ENCODE data around the gene MYO18B.

The MYO18B gene

DNA sequence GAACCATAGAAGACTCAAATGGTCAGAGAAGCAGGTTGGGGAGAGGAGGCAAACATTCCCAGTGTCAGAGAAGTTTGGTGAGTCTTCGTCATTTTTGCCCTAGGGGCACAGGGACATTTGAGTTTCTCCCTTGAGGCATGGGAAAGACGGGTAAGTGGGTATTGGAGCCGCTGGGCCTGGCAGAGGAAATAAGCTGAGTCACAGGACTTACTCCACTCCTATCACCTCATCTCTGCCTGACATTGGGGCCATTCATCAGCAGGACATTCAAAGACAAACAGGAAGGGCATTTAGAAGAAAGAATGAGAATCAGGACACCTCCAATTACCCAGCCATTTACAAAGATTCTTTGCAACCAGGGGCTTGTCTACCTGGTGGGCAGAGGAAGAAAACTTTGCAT lies 326.6 kb downstream of the MYO18B start:
- H3K4me1 ChIP-seq (ENCODE audit: control insufficient read depth in 1 of 2, insufficient read depth in 2 of 2, low read length in 2 of 2): no peaks in the 10 kb centered on the region
- no peaks in the 10 kb centered on the region for H3K9me3 ChIP-seq (ENCODE audit: control insufficient read depth in 1 of 2, low read length in 2 of 2)
- H3K4me3 ChIP-seq (ENCODE audit: low read depth in 1 of 2, low read length in 2 of 2): no peak overlapping the region
- H3K36me3 ChIP-seq (ENCODE audit: control insufficient read depth in 1 of 2, insufficient read depth in 2 of 2, low read length in 2 of 2): no peaks in the 10 kb centered on the region
- H3K27ac ChIP-seq (ENCODE audit: low read length): no peak overlapping the region
- H3K27me3 ChIP-seq (ENCODE audit: low read depth, low read length): no peaks in the 10 kb centered on the region

DNA sequence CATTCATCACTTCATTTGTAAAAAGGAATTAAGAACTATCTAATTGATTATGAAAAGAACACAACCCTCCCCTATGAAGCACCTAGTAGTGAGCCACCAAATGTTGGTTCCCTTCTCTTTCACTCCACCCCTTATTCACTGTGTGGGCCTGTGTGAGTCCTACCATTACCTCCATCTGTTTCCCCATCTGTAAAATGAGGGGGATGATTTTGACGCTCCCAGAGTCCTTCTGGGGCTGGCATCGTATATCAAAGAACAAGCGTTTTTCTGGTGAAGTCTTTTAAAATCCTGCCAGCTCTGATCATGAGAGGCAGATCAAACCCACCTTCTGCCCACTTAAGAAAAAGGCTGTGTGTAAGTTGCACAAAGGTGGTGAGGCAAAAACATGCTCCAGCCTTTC lies 330.6 kb downstream of the MYO18B start:
- Histone ChIP-seq H3K27me3 (ENCODE audit: low read depth, low read length) (no peaks in the 10 kb centered on the region), H3K4me1 (ENCODE audit: control insufficient read depth in 1 of 2, insufficient read depth in 2 of 2, low read length in 2 of 2) (no peaks in the 10 kb centered on the region), H3K4me3 (ENCODE audit: low read depth in 1 of 2, low read length in 2 of 2) (no peak overlapping the region)

DNA sequence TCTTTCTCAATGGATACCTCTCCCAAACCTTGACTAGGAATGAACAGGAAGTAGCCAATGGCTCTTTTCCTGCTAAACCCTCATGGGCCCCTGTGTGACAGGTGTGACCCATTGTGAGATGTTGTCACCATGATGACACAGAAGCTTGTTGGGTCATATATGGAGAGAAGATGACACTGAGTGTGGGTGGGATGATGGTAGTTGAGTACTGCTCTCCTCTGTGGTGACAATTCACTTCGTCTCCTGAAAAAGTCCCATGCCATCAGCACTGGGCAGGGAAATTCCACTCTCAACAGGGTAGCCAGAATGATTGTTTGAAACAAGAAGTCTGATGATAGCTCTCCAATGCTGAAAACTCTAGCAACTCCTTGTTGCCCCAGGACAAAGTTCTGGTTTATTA lies 333.3 kb downstream of the MYO18B start:
- Histone ChIP-seq H3K27me3 (ENCODE audit: low read depth, low read length) (no peaks in the 10 kb centered on the region), H3K4me3 (ENCODE audit: low read depth in 1 of 2, low read length in 2 of 2) (no peak overlapping the region), H3K4me1 (ENCODE audit: control insufficient read depth in 1 of 2, insufficient read depth in 2 of 2, low read length in 2 of 2) (no peaks in the 10 kb centered on the region), H3K27ac (ENCODE audit: low read length) (no peak overlapping the region), H3K36me3 (ENCODE audit: control insufficient read depth in 1 of 2, insufficient read depth in 2 of 2, low read length in 2 of 2) (no peaks in the 10 kb centered on the region), H3K9me3 (ENCODE audit: control insufficient read depth in 1 of 2, low read length in 2 of 2) (no peaks in the 10 kb centered on the region)

More for the DNA sequence above, 330.6 kb downstream of the MYO18B start:
- no peak overlapping the region for H3K27ac ChIP-seq (ENCODE audit: low read length)
- H3K36me3 ChIP-seq (ENCODE audit: control insufficient read depth in 1 of 2, insufficient read depth in 2 of 2, low read length in 2 of 2): no peaks in the 10 kb centered on the region
- no peaks in the 10 kb centered on the region for H3K9me3 ChIP-seq (ENCODE audit: control insufficient read depth in 1 of 2, low read length in 2 of 2)

DNA sequence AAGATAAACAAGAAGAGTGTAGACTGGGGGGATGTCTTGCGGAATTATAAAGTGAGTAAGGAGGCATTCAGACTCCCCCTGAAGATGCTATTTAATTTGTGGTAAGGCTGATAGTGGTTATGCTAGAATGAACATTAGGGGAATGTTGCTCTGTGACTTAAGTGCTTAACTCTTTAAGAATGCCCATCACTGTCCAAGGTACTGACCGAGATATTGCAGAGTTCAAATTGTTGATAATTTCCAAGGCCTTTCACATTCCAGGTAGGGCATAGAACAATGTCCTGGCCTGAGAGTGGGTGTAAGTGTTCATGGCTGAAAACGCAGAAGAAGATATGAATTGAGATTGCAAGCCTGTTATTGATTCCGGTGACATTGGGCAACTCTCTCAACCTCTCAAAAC lies 337.0 kb downstream of the MYO18B start:
- no peak overlapping the region for H3K4me3 ChIP-seq (ENCODE audit: low read depth in 1 of 2, low read length in 2 of 2)
- no peaks in the 10 kb centered on the region for H3K4me1 ChIP-seq (ENCODE audit: control insufficient read depth in 1 of 2, insufficient read depth in 2 of 2, low read length in 2 of 2)
- H3K27me3 ChIP-seq (ENCODE audit: low read depth, low read length): no peaks in the 10 kb centered on the region
- no peaks in the 10 kb centered on the region for H3K9me3 ChIP-seq (ENCODE audit: control insufficient read depth in 1 of 2, low read length in 2 of 2)
- H3K27ac ChIP-seq (ENCODE audit: low read length): no peak overlapping the region
- H3K36me3 ChIP-seq (ENCODE audit: control insufficient read depth in 1 of 2, insufficient read depth in 2 of 2, low read length in 2 of 2): no peaks in the 10 kb centered on the region

All from muscle layer of duodenum (tissue), 2 donors.